GM12891 (cell line): ENCODE data around the gene TCP11L2.

Experiments used
- POLR2A ChIP-seq: IDR thresholded peaks from 2 replicates; pipeline ENCODE4 v1.6.1; 2011; ENCODE audit warnings: low read depth, low read length, control low read depth
- POLR2AphosphoS5 ChIP-seq: IDR thresholded peaks from 2 replicates; pipeline ENCODE4 v1.6.1; 2011; ENCODE audit warnings: low read depth, low read length, control low read depth
- TAF1 ChIP-seq: IDR thresholded peaks from 2 replicates; pipeline ENCODE4 v1.6.1; 2011; ENCODE audit warnings: low read depth, low read length, control low read depth

DNA sequence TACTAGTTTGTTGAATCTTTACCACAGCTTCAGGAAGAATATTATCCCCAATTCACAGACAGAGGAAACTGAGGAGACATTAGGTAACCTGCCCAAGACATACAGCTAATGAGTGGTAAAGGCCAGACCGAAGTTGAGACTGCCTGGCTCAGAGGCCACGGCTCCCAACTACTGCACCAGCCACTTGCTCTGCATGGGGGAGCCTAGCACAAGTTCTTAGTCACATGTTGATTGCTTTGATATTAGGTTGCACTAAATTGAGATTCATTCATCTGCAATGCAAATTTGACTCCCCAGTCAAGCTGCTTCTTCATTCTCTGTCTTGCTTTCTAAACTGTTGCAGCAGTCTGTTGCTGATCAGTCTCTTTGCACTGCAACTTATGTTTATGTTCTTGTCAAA is 29.1 kb downstream of the TCP11L2 start:
- TF ChIP-seq POLR2AphosphoS5: no peak
- no peak for TF ChIP-seq POLR2A
- TF ChIP-seq TAF1: no peak
